HepG2 (cell line): ENCODE measurements around the gene MYRIP. TPM values are rescaled to one million over a fixed set of nuclear protein-coding genes. Genes with fewer than 3 reads are reported as not detected.

Experiments used
- ATAC-seq: fragments of 200-7000 bp; cut with Tn5 transposase; 3 replicates; pipeline ENCODE4 v1.9.1; 2020; ENCODE audit warnings: mild to moderate bottlenecking, moderate library complexity
- BruUV-seq: library from RNA; stranded (reverse); fragments of 400-500 nt; replicated peaks from 2 replicates; lab custom pipeline; 2021; lab: Mats Ljungman, UMichigan
- CTCF ChIA-PET: fragments of 300-600 bp; formaldehyde crosslinking; extraction: SDS; loops from one replicate; lab custom pipeline; 2021; ENCODE audit warnings: low total read pairs, inconsistent platforms, low intra/inter-chr PET ratio; lab: Yijun Ruan, JAX
- POLR2A ChIA-PET: fragments of 350-600 bp; sonication (Branson Sonifier 250); formaldehyde crosslinking; loops from one replicate; lab custom pipeline; 2020; ENCODE audit warnings: antibody characterized with exemption, inconsistent platforms; lab: Yijun Ruan, JAX
- DNase-seq: peaks from one replicate; pipeline ENCODE4 v3.0.0-alpha.2; 2015; ENCODE audit warnings: low spot score
- FAIRE-seq: peaks from 3 replicates; lab custom pipeline; 2011; peaks lifted over from hg19 to GRCh38; lab: Jason Lieb, UNC
- H2AFZ ChIP-seq: one replicate; pipeline ENCODE4 v1.6.1; 2011; ENCODE audit warnings: low read length, inconsistent platforms
- H3K27ac ChIP-seq: fragments of 300-600 bp; 3 replicates; pipeline ENCODE4 v1.8.0; 2011; ENCODE audit warnings: mixed run types, mild to moderate bottlenecking, mixed read lengths, low read length, inconsistent platforms; ENCODE audit not compliant: insufficient read depth; ENCODE audit errors: extremely low read length
- H3K27me3 ChIP-seq, 2 experiments: fragments of 200-600 bp in 1 of 2; 2 replicates in 1 of 2; 3 replicates in 1 of 2; pipeline versions ENCODE4 v1.6.0 to v1.8.0; 2011; ENCODE audit warnings: low read length in 2 of 2, mild to moderate bottlenecking in 2 of 2, moderate library complexity in 2 of 2, inconsistent platforms in 1 of 2; ENCODE audit not compliant: insufficient read depth in 2 of 2, control insufficient read depth in 1 of 2
- H3K36me3 ChIP-seq, 2 experiments: fragments of 200-600 bp in 1 of 2; replicated peaks in 1 of 2; 2 replicates in 1 of 2; 3 replicates in 1 of 2; pipeline versions ENCODE4 v1.5.1 to v1.8.0; 2011; ENCODE audit warnings: low read length in 2 of 2, inconsistent platforms in 1 of 2; ENCODE audit not compliant: insufficient read depth in 2 of 2, control insufficient read depth in 1 of 2
- H3K4me1 ChIP-seq: 2 replicates; pipeline ENCODE4 v1.5.1; 2012; ENCODE audit warnings: low read length, inconsistent platforms; ENCODE audit not compliant: insufficient read depth
- H3K4me2 ChIP-seq: 2 replicates; pipeline ENCODE4 v1.6.0; 2011; ENCODE audit warnings: low read depth, low read length, inconsistent platforms
- H3K4me3 ChIP-seq, 3 experiments: fragments of 200-600 bp in 1 of 3; sonication (generic), shearing (Covaris generic) in 1 of 3; replicated peaks in 1 of 3; 2 replicates each; pipeline ENCODE4 v1.5.1; 2011 to 2016; ENCODE audit warnings: low read length in 3 of 3, inconsistent platforms in 2 of 3, low read depth in 2 of 3, mild to moderate bottlenecking in 2 of 3, control low read depth in 1 of 3, mixed read lengths in 1 of 3; ENCODE audit not compliant: insufficient read depth in 1 of 3
- H3K79me2 ChIP-seq: one replicate; pipeline ENCODE4 v1.6.1; 2011; ENCODE audit warnings: low read length, inconsistent platforms; ENCODE audit not compliant: insufficient read depth
- H3K9ac ChIP-seq: 2 replicates; pipeline ENCODE4 v1.6.0; 2011; ENCODE audit warnings: mild to moderate bottlenecking, low read depth, low read length, inconsistent platforms; ENCODE audit not compliant: insufficient read depth
- H3K9me3 ChIP-seq: 2 replicates; pipeline ENCODE4 v1.5.1; 2012; ENCODE audit warnings: mild to moderate bottlenecking, low read length
- H4K20me1 ChIP-seq: 2 replicates; pipeline ENCODE4 v1.6.0; 2011; ENCODE audit warnings: inconsistent platforms, mild to moderate bottlenecking, low read length, moderate library complexity; ENCODE audit not compliant: insufficient read depth
- MTF1 ChIP-seq: sonication (generic); formaldehyde crosslinking; IDR thresholded peaks from 2 replicates; pipeline ENCODE4 v1.5.0; 2020; ENCODE audit warnings: missing genetic modification reagents
- MXD4 ChIP-seq: IDR thresholded peaks from 2 replicates; pipeline ENCODE4 v1.6.1; 2016; ENCODE audit warnings: mild to moderate bottlenecking, missing biosample characterization, missing genetic modification reagents
- RBFOX2 ChIP-seq: fragments of 200-400 bp; formaldehyde crosslinking; IDR thresholded peaks from 2 replicates; pipeline ENCODE4 v1.6.1; 2017; ENCODE audit warnings: low read depth, mild to moderate bottlenecking, low read length
- TAF1 ChIP-seq: sonication (generic); formaldehyde crosslinking; IDR thresholded peaks from 2 replicates; pipeline ENCODE4 v1.4.0; 2020; ENCODE audit warnings: missing genetic modification reagents
- ZC3H4 ChIP-seq: sonication (generic); formaldehyde crosslinking; IDR thresholded peaks from 2 replicates; pipeline ENCODE4 v1.4.0; 2020; ENCODE audit warnings: missing genetic modification reagents, borderline replicate concordance
- ZMAT5 ChIP-seq: sonication (generic); formaldehyde crosslinking; IDR thresholded peaks from 2 replicates; pipeline ENCODE4 v1.5.0; 2020; ENCODE audit warnings: mild to moderate bottlenecking, low read depth, missing genetic modification reagents, borderline replicate concordance
- ZNF619 ChIP-seq: sonication (generic); formaldehyde crosslinking; IDR thresholded peaks from 2 replicates; pipeline ENCODE4 v1.4.0; 2020; ENCODE audit warnings: mild to moderate bottlenecking, missing genetic modification reagents
- ZNF710 ChIP-seq: sonication (generic); formaldehyde crosslinking; IDR thresholded peaks from 2 replicates; pipeline ENCODE4 v1.5.0; 2020; ENCODE audit warnings: mild to moderate bottlenecking, missing genetic modification reagents, borderline replicate concordance
- WGBS: methylation state at CpG from one replicate; pipeline ENCODE4 v1.1.6; 2017; ENCODE audit warnings: low lambda C conversion rate; 5-methylcytosine and 5-hydroxymethylcytosine counted together
- in situ Hi-C: cut with HindIII; loops from 2 replicates; pipeline ENCODE4 v1.10.0; 2017; ENCODE audit warnings: low pct_unique_long_range_greater_than_20kb; ENCODE audit not compliant: extremely low pct_ligation_motif_present
- intact Hi-C: fragments of 100-400 bp; cut with micrococcal nuclease; formaldehyde crosslinking; loops from one replicate; pipeline ENCODE4 v1.10.0; 2022; ENCODE audit not compliant: unreplicated experiment
- polyA plus RNA-seq, 8 experiments: library from polyadenylated mRNA; depleted of rRNA in 3 of 8; stranded (reverse) in 7 of 8; unstranded in 1 of 8; fragments of >200 nt; fragmentation: Illumina TruSeq in 4 of 8; extraction: Trizol in 4 of 8; gene quantifications; 2 replicates each; pipeline versions ENCODE4 v1.2.1 to v1.2.3, GENCODE V29; 2011 to 2016; ENCODE audit warnings: low read depth in 4 of 8, missing spikeins in 1 of 8, mixed read lengths in 1 of 8; ENCODE audit not compliant: insufficient read depth in 1 of 8
- total RNA-seq, 5 experiments: library from RNA; depleted of rRNA; stranded (reverse); fragments of >200 nt; fragmentation: Illumina TruSeq; extraction: Trizol; gene quantifications; 2 replicates each; pipeline ENCODE4 v1.2.3, GENCODE V29; 2016; ENCODE audit warnings: low read depth in 1 of 5

The MYRIP gene
- total and polyA plus RNA-seq, 2 of the 13 experiments (the other 11 are each of a cell fraction or from before 2014, with no cell fraction given), result 0.64 to 0.84 TPM

- intact Hi-C loops, result loop anchor here (1.0 to 5.0 kb wide), 5 partner anchors 177 to 542 kb away; no protein-coding TSS in a partner anchor
- H3K4me2 ChIP-seq, result no peak overlapping the region
- no peaks in the 10 kb centered on the region for H4K20me1 ChIP-seq
- peaks cover 8% of the 10 kb centered on the region; the same call in 1 of the 2 replicates for H3K9me3 ChIP-seq
- ATAC-seq (peak; percentile 31; the same call in 1 of the 3 replicates), FAIRE-seq (no peak)
- no TSS peak for BruUV-seq
- H3K27ac ChIP-seq, result no peak overlapping the region
- in situ Hi-C loops, result loop anchor here (5.0 kb wide), 2 partner anchors 177 to 282 kb away; no protein-coding TSS in a partner anchor
- H3K9ac ChIP-seq, result no peak overlapping the region
- H3K4me3 ChIP-seq, result no peak overlapping the region
- no peaks in the 10 kb centered on the region for H3K27me3 ChIP-seq
- POLR2A ChIA-PET, result no interaction called here
- H3K79me2 ChIP-seq, result no peaks in the 10 kb centered on the region
- H3K36me3 ChIP-seq, result no peaks in the 10 kb centered on the region
- TF ChIP-seq ZNF710 (CRISPR knock-in tag) (no peak), RBFOX2 (no peak), MTF1 (CRISPR knock-in tag) (no peak), TAF1 (no peak), ZC3H4 (CRISPR knock-in tag) (no peak), ZMAT5 (CRISPR knock-in tag) (no peak), ZNF619 (CRISPR knock-in tag) (no peak), MXD4 (CRISPR knock-in tag) (no peak)
- TF ChIP-seq, all 625 proteins: peak for 0
- DNase-seq, result no peak
- 100% methylated on average over 1 of the region's 3 CpGs for WGBS
- CTCF ChIA-PET, result interaction anchor here (1.2 to 1.9 kb wide), 4 partner anchors 177 to 448 kb away, joined by 5 to 15 read pairs (median 8); no protein-coding TSS in a partner anchor
- no peaks in the 10 kb centered on the region for H3K4me1 ChIP-seq
- H2AFZ ChIP-seq, result no peak overlapping the region
These were observed 180.3 kb downstream of the MYRIP start for GRCh38 chr3:39989746-39990145.
